Adrenal gland (tissue), 12 donors: ENCODE data around the gene KCNK6. TPM values are rescaled to one million over a fixed set of nuclear protein-coding genes. Genes with fewer than 3 reads are reported as not detected.

Experiments used
- DNase-seq, 7 donors: peaks; one replicate each; pipeline ENCODE4 v3.0.0-alpha.2; 2019 to 2020
- H3K27ac ChIP-seq, 5 donors: fragments of 200-600 bp; sonication (generic) in 4 of 5; 1 replicate in 3 of 5; 2 replicates in 2 of 5; pipeline versions ENCODE4 v1.5.1 to v1.8.0; 2016 to 2020; ENCODE audit warnings: mild to moderate bottlenecking in 1 of 5
- H3K27me3 ChIP-seq: fragments of 200-600 bp; 2 replicates; pipeline ENCODE4 v1.8.0; 2021
- H3K36me3 ChIP-seq, 2 donors: fragments of 200-600 bp; replicated peaks in 1 of 2; 1 replicate in 1 of 2; 2 replicates in 1 of 2; pipeline versions ENCODE4 v1.5.1 to v1.8.0; 2018 to 2022
- H3K4me1 ChIP-seq, 2 donors: fragments of 200-600 bp; replicated peaks in 1 of 2; 1 replicate in 1 of 2; 2 replicates in 1 of 2; pipeline versions ENCODE4 v1.5.1 to v1.8.0; 2018 to 2021
- H3K4me3 ChIP-seq, 4 donors: fragments of 200-600 bp; sonication (generic) in 3 of 4; one replicate each; pipeline ENCODE4 v1.5.1; 2016 to 2018
- H3K9me3 ChIP-seq, 3 donors: fragments of 200-600 bp; sonication (generic) in 1 of 3; replicated peaks in 1 of 3; 1 replicate in 2 of 3; 2 replicates in 1 of 3; pipeline versions ENCODE4 v1.5.1 to v1.8.0; 2016 to 2021
- CTCF ChIP-seq, 6 experiments: fragments of 450-650 bp in 4 of 6; fragments of 200-600 bp in 2 of 6; sonication (generic) in 1 of 6; IDR thresholded peaks; 1 replicate in 5 of 6; 2 replicates in 1 of 6; pipeline versions ENCODE4 v1.5.1 to v1.8.0; 2016 to 2021; ENCODE audit warnings: antibody characterized with exemption in 6 of 6, mild to moderate bottlenecking in 2 of 6, moderate library complexity in 1 of 6
- POLR2A ChIP-seq, 2 donors: fragments of 450-650 bp; IDR thresholded peaks; one replicate each; pipeline ENCODE4 v1.6.1; 2017; ENCODE audit warnings: antibody characterized with exemption in 2 of 2, mild to moderate bottlenecking in 2 of 2, moderate library complexity in 1 of 2
- WGBS, 4 donors: extraction: QIAGEN DNeasy Blood & Tissue Kit in 2 of 4; methylation state at CpG; one replicate each; pipeline versions ENCODE4 v1.1.5 to v1.1.7; 2013 to 2017; 5-methylcytosine and 5-hydroxymethylcytosine counted together
- intact Hi-C, 2 donors: fragments of 100-400 bp; cut with DNase I; formaldehyde crosslinking; loops; one replicate each; pipeline versions ENCODE4 v1.14.1 to v1.15.0; 2022 to 2023
- polyA plus RNA-seq, 3 donors: library from polyadenylated mRNA; stranded (reverse); fragments of 200-250 nt in 2 of 3; fragments of 350-450 nt in 1 of 3; fragmentation: Illumina TruSeq in 1 of 3; extraction: RNeasy Lipid Tissue Mini Kit (QIAGEN cat#74804) in 1 of 3; gene quantifications; one replicate each; pipeline ENCODE4 v1.2.3, GENCODE V29; 2013 to 2014
- total RNA-seq, 9 donors: library from RNA; depleted of rRNA in 4 of 9; stranded (reverse); fragments of >200 nt in 4 of 9; fragments of 120-200 nt in 1 of 9; fragmentation: NEBNext Ultra II Directional in 1 of 9; extraction: Animal tissue kit (Norgen Biotek cat#: 25700) in 1 of 9; gene quantifications; one replicate each; pipeline versions ENCODE4 v1.1.0 to v1.2.4, GENCODE V29; 2013 to 2023
- donor health status: healthy with polysubstance abuse.
- donor health status: Bipolar disorder and iron deficiency.
- donor health status: DM: yes; HTN: yes; CAD: no.
- donor health status: DM: no; HTN: no; CAD: no.
- donor health status: DM: no; HTN: no; CAD: no.
- donor health status: DM: yes; HTN: yes; CAD: no.

The KCNK6 gene
- total and polyA plus RNA-seq, 12 donors = 1.2 to 6.0 (median 4.0) TPM

- DNase-seq = peak in 1 of 7 donors; percentile 24
- no peak overlapping the region for H3K4me3 ChIP-seq
- 40 to 59% (median 50%) methylated on average over 4 to 6 of the region's 6 CpGs for WGBS, 4 donors
- intact Hi-C loops = no loop called here
- no peaks in the 10 kb centered on the region for H3K36me3 ChIP-seq
- H3K27ac ChIP-seq = peak overlapping the region in 2 of 5 donors; percentile 34 to 73
- H3K27me3 ChIP-seq = no peaks in the 10 kb centered on the region
- H3K9me3 ChIP-seq = no peaks in the 10 kb centered on the region
- TF ChIP-seq CTCF (IDR thresholded peaks at IDR 0.05) (no peak), POLR2A (IDR thresholded peaks at IDR 0.05) (no peak)
- peaks cover 34 to 41% of the 10 kb centered on the region in 2 donors for H3K4me1 ChIP-seq
Measured at GRCh38 chr19:38318660-38319059, 985 bp upstream of the KCNK6 start.

DNA sequence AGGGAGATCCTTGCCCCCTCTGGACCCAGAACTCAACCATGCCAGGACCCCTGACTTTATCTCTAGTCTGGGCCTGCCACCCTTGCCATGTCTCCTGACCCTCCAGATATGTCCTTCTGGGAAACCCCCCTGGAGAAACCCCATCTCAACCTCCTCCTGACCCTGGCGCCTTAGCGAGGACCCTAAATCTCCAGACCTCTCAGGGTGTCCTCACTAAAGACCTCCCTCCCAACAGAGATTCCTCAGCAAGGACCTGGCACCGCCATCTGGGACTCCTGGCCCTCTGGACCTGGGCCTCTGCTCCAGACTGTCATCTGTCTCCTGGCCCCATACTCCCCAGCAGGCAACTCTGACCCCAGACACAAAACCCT is 1.3 kb downstream of the KCNK6 start:
- no peaks in the 10 kb centered on the region for H3K9me3 ChIP-seq
- peaks cover 28 to 34% of the 10 kb centered on the region in 2 donors for H3K4me1 ChIP-seq
- H3K27ac ChIP-seq = peak overlapping the region in 2 of 5 donors; percentile 75 to 82
- H3K36me3 ChIP-seq = no peaks in the 10 kb centered on the region
- no peak for DNase-seq
- peak overlapping the region in 1 of 4 donors; percentile 66 for H3K4me3 ChIP-seq
- intact Hi-C loops = loop anchor here (5.0 to 10.0 kb wide), 2 partner anchors 79 to 416 kb away; partner anchors contain the start of genes SIPA1L3 (in 1 of the 2) and WDR87 (in 1 of the 2)
- 75 to 94% (median 92%) methylated on average over 2 to 3 of the region's 3 CpGs for WGBS, 4 donors
- no peak for TF ChIP-seq CTCF (IDR thresholded peaks at IDR 0.05)
- TF ChIP-seq POLR2A (IDR thresholded peaks at IDR 0.05) = no peak
- no peaks in the 10 kb centered on the region for H3K27me3 ChIP-seq

- Histone ChIP-seq H3K4me3 (peak overlapping the region in 1 of 4 donors; percentile 66), H3K27me3 (no peaks in the 10 kb centered on the region), H3K27ac (peak overlapping the region in 3 of 5 donors; percentile 6 to 82 (median 75)), H3K9me3 (no peaks in the 10 kb centered on the region), H3K36me3 (peaks cover 0 to 7% of the 10 kb centered on the region in 2 donors), H3K4me1 (peaks cover 24 to 34% of the 10 kb centered on the region in 2 donors)
- peak in 1 of 2 donors; percentile 21 for TF ChIP-seq POLR2A (IDR thresholded peaks at IDR 0.05)
- no peak for TF ChIP-seq CTCF (IDR thresholded peaks at IDR 0.05)
- DNase-seq = peak in 6 of 7 donors; percentile 77 to 90 (median 81)
- intact Hi-C loops = loop anchor here (5.0 to 10.0 kb wide), 2 partner anchors 79 to 417 kb away; partner anchors contain the start of genes SIPA1L3 (in 1 of the 2) and WDR87 (in 1 of the 2)
- WGBS, 4 donors = 10 to 34% (median 32%) methylated on average over 3 to 11 of the region's 11 CpGs
Measured at GRCh38 chr19:38321646-38322196, 2.1 kb downstream of the KCNK6 start.

- Histone ChIP-seq H3K27ac (peak overlapping the region in 1 of 5 donors; percentile 11), H3K4me3 (no peak overlapping the region), H3K27me3 (no peaks in the 10 kb centered on the region), H3K36me3 (peaks cover 0 to 23% of the 10 kb centered on the region in 2 donors), H3K4me1 (peaks cover 24 to 34% of the 10 kb centered on the region in 2 donors), H3K9me3 (no peaks in the 10 kb centered on the region)
- WGBS, 4 donors = 52 to 67% (median 64%) methylated on average over 7 of the region's 7 CpGs
- intact Hi-C loops = loop anchor here (5.0 to 10.0 kb wide), 2 partner anchors 81 to 418 kb away; partner anchors contain the start of genes SIPA1L3 (in 1 of the 2) and WDR87 (in 1 of the 2)
- TF ChIP-seq POLR2A (IDR thresholded peaks at IDR 0.05) (no peak), CTCF (IDR thresholded peaks at IDR 0.05) (no peak)
- peak in 1 of 7 donors; percentile 28 for DNase-seq
Measured at GRCh38 chr19:38323291-38323690, 3.6 kb downstream of the KCNK6 start.
